DMS53 treated with DMSO at 0.1 percent for 48 hours (cell line): ENCODE measurements around the gene IRX2.

Experiments
- DNase-seq: peaks from one replicate; lab custom pipeline; 2025; ENCODE audit not compliant: unreplicated experiment; lab: John Stamatoyannopoulos, UW

IRX2 gene

GRCh38 chr5:2756211-2757152 lies 5.0 kb upstream of the IRX2 start:
- no peak for DNase-seq

- DNase-seq = no peak
Measured at GRCh38 chr5:2755681-2756171, 4.2 kb upstream of the IRX2 start.

- DNase-seq = no peak
Measured at GRCh38 chr5:2755076-2755680, 3.7 kb upstream of the IRX2 start.

- no peak for DNase-seq
Measured at GRCh38 chr5:2754581-2755075, 3.2 kb upstream of the IRX2 start.

- no peak for DNase-seq
Measured at GRCh38 chr5:2753452-2754420, 2.3 kb upstream of the IRX2 start.

GRCh38 chr5:2752821-2753439 lies 1.5 kb upstream of the IRX2 start:
- DNase-seq = no peak

- no peak for DNase-seq
Measured at GRCh38 chr5:2752059-2752820, 763 bp upstream of the IRX2 start.

GRCh38 chr5:2750758-2751464 lies 566 bp downstream of the IRX2 start:
- DNase-seq = no peak

- no peak for DNase-seq
Measured at GRCh38 chr5:2750026-2750757, 1.3 kb downstream of the IRX2 start.

GRCh38 chr5:2749514-2750025 lies 1.9 kb downstream of the IRX2 start:
- no peak for DNase-seq

- no peak for DNase-seq
Measured at GRCh38 chr5:2748861-2749513, 2.5 kb downstream of the IRX2 start.

- no peak for DNase-seq
Measured at GRCh38 chr5:2748179-2748860, 3.2 kb downstream of the IRX2 start.

GRCh38 chr5:2747363-2748162 lies 3.9 kb downstream of the IRX2 start:
- no peak for DNase-seq

- no peak for DNase-seq
Measured at GRCh38 chr5:2746561-2747032, 4.9 kb downstream of the IRX2 start.

GRCh38 chr5:2744485-2744884 lies 7.0 kb downstream of the IRX2 start:
- no peak for DNase-seq
